ENCODE results near the gene G6PC1.

GRCh38 chr17:42873315-42873714, 27.3 kb upstream of the G6PC1 start:
- TF ChIP-seq CTCF (IDR thresholded peaks at IDR 0.05) = no peak
- no peak for TF ChIP-seq EZH2 (IDR thresholded peaks at IDR 0.05; ENCODE audit: borderline replicate concordance, insufficient read depth, low read depth, low read length, poor library complexity, severe bottlenecking)
